Bronchial epithelial cell (primary cell): ENCODE measurements around the gene SEC16A. TPM values are rescaled to one million over a fixed set of nuclear protein-coding genes. Genes with fewer than 3 reads are reported as not detected.

Experiments
- DNase-seq: peaks from one replicate; pipeline ENCODE4 v3.0.0-alpha.2; 2010; ENCODE audit warnings: low read depth
- FAIRE-seq: peaks from 2 replicates; lab custom pipeline; 2011; peaks lifted over from hg19 to GRCh38; lab: Jason Lieb, UNC
- H3K27me3 ChIP-seq: 2 replicates; pipeline ENCODE4 v1.5.1; 2011; ENCODE audit warnings: low read length; ENCODE audit not compliant: control insufficient read depth, insufficient read depth
- H3K36me3 ChIP-seq: 2 replicates; pipeline ENCODE4 v1.5.1; 2011; ENCODE audit warnings: low read length; ENCODE audit not compliant: control insufficient read depth, insufficient read depth
- H3K4me3 ChIP-seq: 2 replicates; pipeline ENCODE4 v1.5.1; 2011; ENCODE audit warnings: mild to moderate bottlenecking, low read depth, low read length, control low read depth
- total RNA-seq: library from RNA; depleted of rRNA; stranded (reverse); fragments of >200 nt; gene quantifications from 2 replicates; pipeline ENCODE4 v1.2.1, GENCODE V29; 2014
- TF ChIP-seq, protein P1 (sequence below): IDR thresholded peaks from 2 replicates; pipeline ENCODE4 v1.5.1; 2011; ENCODE audit warnings: mild to moderate bottlenecking, moderate library complexity, low read length, control low read depth, inconsistent platforms; ENCODE audit not compliant: insufficient read depth, severe bottlenecking

SEC16A gene
- total RNA-seq, 1 donor from 2014 or later: 13.7 TPM

DNA sequence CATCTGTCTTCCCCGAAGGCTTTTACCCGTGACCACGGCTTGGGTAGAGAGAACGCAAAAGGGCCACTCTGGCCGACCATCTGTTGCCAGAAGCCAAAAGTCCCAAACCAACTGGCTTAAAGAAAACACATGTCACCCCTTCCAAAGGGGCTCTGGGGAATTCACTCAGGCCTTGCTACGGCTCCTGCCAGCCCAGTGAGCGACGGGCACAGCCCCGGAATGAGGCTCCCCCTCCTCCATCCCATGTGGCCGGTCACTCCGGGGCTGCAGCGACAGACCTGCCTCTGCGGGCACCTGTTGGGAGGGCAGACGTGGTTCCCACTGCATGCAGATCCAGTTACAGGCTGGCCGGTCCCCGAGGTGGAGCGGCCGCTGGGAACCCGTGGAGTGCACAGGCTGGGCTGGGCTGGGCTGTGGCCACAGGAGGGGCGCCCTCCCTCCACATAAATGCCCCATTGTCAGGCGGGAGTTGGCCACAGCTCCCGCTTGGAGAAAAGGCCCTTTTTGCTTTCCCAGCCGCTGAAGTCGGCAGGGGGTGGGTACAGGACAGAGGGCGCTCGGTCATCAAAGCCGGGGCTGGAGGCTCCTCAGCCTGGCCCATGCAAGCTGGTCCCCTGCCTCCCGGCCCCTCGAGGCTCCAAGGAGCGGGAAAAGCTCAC is 43.1 kb upstream of the SEC16A start:
- TF ChIP-seq, protein P1, sequence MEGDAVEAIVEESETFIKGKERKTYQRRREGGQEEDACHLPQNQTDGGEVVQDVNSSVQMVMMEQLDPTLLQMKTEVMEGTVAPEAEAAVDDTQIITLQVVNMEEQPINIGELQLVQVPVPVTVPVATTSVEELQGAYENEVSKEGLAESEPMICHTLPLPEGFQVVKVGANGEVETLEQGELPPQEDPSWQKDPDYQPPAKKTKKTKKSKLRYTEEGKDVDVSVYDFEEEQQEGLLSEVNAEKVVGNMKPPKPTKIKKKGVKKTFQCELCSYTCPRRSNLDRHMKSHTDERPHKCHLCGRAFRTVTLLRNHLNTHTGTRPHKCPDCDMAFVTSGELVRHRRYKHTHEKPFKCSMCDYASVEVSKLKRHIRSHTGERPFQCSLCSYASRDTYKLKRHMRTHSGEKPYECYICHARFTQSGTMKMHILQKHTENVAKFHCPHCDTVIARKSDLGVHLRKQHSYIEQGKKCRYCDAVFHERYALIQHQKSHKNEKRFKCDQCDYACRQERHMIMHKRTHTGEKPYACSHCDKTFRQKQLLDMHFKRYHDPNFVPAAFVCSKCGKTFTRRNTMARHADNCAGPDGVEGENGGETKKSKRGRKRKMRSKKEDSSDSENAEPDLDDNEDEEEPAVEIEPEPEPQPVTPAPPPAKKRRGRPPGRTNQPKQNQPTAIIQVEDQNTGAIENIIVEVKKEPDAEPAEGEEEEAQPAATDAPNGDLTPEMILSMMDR: no peak
- H3K27me3 ChIP-seq: no peaks in the 10 kb centered on the region
- FAIRE-seq (no peak), DNase-seq (no peak)
- H3K36me3 ChIP-seq: peaks cover 59% of the 10 kb centered on the region
- no peak overlapping the region for H3K4me3 ChIP-seq

DNA sequence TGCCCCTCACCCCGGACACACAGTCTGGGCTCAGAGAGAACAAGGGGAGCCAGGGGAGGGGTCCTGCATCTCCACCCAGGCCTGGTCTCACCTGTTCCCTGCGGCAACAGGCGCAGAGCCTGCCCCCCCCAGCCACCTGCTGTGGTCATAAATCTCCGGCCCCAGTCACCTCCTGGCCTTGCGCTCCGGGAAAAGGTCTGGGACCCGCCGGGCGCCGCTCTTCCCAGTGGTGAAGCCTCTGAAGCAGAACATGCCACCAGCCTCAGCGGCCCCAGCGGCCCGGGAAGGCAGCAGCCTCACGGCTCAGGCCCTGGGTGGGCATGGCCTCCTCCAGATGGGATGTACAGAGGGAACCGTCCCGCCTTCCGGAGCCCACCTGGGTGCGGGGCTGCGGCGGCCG is 42.4 kb upstream of the SEC16A start:
- no peak for FAIRE-seq
- peaks cover 60% of the 10 kb centered on the region for H3K36me3 ChIP-seq

DNA sequence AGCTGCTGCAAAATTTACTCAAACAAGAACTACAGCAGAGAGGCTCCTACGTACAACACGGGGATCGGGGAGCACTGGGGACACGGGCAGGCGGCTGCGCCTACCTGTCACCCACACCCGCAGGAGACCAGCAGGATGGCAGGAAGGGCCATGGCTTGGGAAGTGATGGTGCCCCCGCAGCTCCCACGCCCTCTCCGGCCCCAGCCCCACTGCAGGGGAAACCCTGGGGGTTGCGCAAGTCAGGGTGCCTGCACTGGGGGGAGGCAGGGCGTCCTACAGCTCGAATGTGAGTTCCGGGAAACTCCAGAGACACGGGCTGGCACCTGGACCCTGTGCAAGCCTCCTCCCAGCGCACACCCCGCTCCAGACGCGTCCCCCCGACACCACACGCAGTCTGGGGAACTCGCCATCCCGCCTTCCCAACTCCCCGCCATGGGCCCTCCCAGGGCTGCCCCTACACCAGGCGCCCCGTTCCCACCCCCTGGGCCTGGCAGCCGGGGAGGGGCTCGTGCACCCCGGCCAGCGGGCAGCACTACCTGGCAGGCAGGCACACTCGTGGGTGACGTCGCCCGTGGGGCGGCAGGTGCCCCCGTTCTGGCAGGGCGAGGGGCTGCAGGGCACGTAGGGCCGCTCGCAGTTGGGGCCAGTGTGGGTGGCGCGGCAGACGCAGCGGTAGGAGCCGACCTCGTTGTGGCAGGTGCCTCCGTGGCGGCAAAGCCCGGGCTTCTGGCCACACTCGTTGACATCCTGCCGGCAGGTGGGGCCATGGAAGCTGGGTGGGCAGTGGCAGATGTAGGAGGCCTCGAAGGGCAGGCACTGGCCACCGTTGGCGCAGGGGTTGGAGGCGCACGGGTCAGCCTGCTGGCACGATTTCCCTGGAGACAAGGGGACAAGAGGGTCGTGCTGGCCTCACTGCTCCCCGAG is 39.7 kb upstream of the SEC16A start:
- Histone ChIP-seq H3K36me3 (peaks cover 75% of the 10 kb centered on the region), H3K27me3 (no peaks in the 10 kb centered on the region), H3K4me3 (no peak overlapping the region)
- no peak for DNase-seq
- no peak for FAIRE-seq
- TF ChIP-seq, protein P1: no peak

More for the DNA sequence above, 42.4 kb upstream of the SEC16A start:
- TF ChIP-seq, protein P1: no peak
- no peak overlapping the region for H3K4me3 ChIP-seq
- no peaks in the 10 kb centered on the region for H3K27me3 ChIP-seq
- no peak for DNase-seq

DNA sequence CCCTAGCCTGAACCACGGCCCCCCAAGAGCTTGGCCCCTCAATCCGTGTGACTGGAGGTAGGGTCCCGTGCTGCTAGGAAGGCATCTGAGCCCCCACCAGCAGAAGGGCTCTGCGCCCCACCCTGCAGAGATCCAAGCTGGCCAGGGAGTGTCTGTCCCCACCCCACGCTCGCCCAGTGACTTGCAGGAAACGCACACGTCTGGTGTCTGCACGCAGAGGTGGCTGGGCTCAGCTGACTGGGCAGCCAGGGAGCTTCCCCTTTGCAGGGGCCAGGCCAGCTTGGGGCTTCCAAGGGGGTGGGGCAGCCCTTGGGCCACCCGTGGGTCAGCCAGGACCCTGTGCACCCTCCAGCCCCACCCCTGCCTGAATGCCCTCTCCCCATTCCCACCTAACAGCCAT is 38.7 kb upstream of the SEC16A start:
- Histone ChIP-seq H3K27me3 (no peaks in the 10 kb centered on the region), H3K4me3 (no peak overlapping the region), H3K36me3 (peaks cover 76% of the 10 kb centered on the region)
- no peak for FAIRE-seq
- TF ChIP-seq, protein P1: no peak
- no peak for DNase-seq

DNA sequence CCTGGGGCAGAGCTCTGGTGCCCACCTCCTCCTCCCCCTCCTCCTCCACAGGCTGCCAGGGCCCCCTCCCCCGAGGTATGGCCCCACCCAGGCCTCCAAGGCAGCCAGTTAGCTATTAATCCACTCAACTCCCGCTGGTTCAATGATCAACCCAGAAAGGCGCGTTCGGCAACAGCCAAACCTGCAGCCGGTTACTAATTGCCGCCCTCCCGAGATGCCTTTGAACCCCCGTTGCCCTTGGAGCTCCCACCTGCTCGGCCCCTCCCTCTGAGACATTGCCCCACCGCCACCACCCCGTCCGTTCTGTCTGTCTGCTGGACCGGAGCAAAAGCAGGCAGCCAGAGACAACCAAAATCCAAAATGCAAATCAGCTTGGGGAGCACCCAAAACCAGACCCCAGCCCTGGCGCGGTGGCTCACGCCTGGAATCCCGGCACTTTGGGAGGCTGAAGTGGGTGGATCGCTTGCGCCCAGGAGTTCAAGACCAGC is 37.3 kb upstream of the SEC16A start:
- no peak overlapping the region for H3K4me3 ChIP-seq
- FAIRE-seq (no peak), DNase-seq (no peak)
- H3K27me3 ChIP-seq: no peaks in the 10 kb centered on the region
- TF ChIP-seq, protein P1: no peak
- H3K36me3 ChIP-seq: peaks cover 80% of the 10 kb centered on the region
